ENCODE results near the gene ME1. TPM values are rescaled to one million over a fixed set of nuclear protein-coding genes. Genes with fewer than 3 reads are reported as not detected.

The ME1 gene
- polyA plus RNA-seq, 2 of the 4 experiments (the other 2 are of a cell fraction): 59.1 to 60.6 TPM

GRCh38 chr6:83231146-83231545 is 199.7 kb downstream of the ME1 start:
- ATAC-seq (no peak), DNase-seq (ENCODE audit: low read depth in 1 of 2, low spot score in 1 of 2) (no peak), FAIRE-seq (no peak)
- Histone ChIP-seq H3K27ac (no peak overlapping the region), H3K4me1 (peaks cover 4% of the 10 kb centered on the region; the same call in 1 of the 3 replicates), H3K9me3 (no peaks in the 10 kb centered on the region), H3K4me3 (no peak overlapping the region), H3K4me2 (no peak overlapping the region)
- CTCF ChIA-PET: interaction anchor here (0.9 to 1.0 kb wide), 2 partner anchors 9 to 280 kb away, joined by 3 read pairs; no protein-coding TSS in a partner anchor
- WGBS (ENCODE audit: missing lambda C conversion rate): 76% methylated on average over 1 of the region's 1 CpG
- POLR2A ChIA-PET: no interaction called here
- TF ChIP-seq POLR2AphosphoS2 (conservative IDR thresholded peaks at IDR 0.05; ENCODE audit: low read length) (no peak), ELK1 (IDR thresholded peaks at IDR 0.05; ENCODE audit: low read depth, low read length) (no peak), RARB (CRISPR knock-in tag; IDR thresholded peaks at IDR 0.05) (no peak), TFCP2L1 (CRISPR knock-in tag; IDR thresholded peaks at IDR 0.05) (no peak), MAFK (IDR thresholded peaks at IDR 0.05; ENCODE audit: partially characterized antibody) (no peak), BHLHE40 (IDR thresholded peaks at IDR 0.05; ENCODE audit: low read depth, low read length) (no peak), KDM1A (IDR thresholded peaks at IDR 0.05; ENCODE audit: low read depth) (no peak), ZFP36 (IDR thresholded peaks at IDR 0.05; ENCODE audit: borderline replicate concordance, partially characterized antibody) (no peak), EHF (CRISPR knock-in tag; IDR thresholded peaks at IDR 0.05) (no peak), PBX3 (IDR thresholded peaks at IDR 0.05) (no peak), JUN (IDR thresholded peaks at IDR 0.05) (no peak), ATOH8 (CRISPR knock-in tag; IDR thresholded peaks at IDR 0.05; ENCODE audit: low read depth) (no peak), MAX (IDR thresholded peaks at IDR 0.05) (no peak), CBX2 (IDR thresholded peaks at IDR 0.05; ENCODE audit: borderline replicate concordance, low read depth) (no peak), NFE2L2 (conservative IDR thresholded peaks at IDR 0.05; ENCODE audit: low read length) (no peak)

GRCh38 chr6:83226517-83226916 is 204.3 kb downstream of the ME1 start:
- POLR2A ChIA-PET: no interaction called here
- TF ChIP-seq HEYL (CRISPR knock-in tag; IDR thresholded peaks at IDR 0.05): no peak
- TF ChIP-seq PBX3 (IDR thresholded peaks at IDR 0.05): no peak
- TF ChIP-seq SREBF2 (IDR thresholded peaks at IDR 0.05): no peak
- TF ChIP-seq GATA3 (IDR thresholded peaks at IDR 0.05; ENCODE audit: borderline replicate concordance): no peak
- no peak for TF ChIP-seq HMGXB4 (CRISPR knock-in tag; IDR thresholded peaks at IDR 0.05; ENCODE audit: borderline replicate concordance)
- no peak for TF ChIP-seq HES2 (IDR thresholded peaks at IDR 0.05)
- no peak for TF ChIP-seq MAFK (IDR thresholded peaks at IDR 0.05; ENCODE audit: partially characterized antibody)
- TF ChIP-seq SMC3 (IDR thresholded peaks at IDR 0.05): no peak
- FAIRE-seq (no peak), ATAC-seq (no peak), DNase-seq (ENCODE audit: low read depth in 1 of 2, low spot score in 1 of 2) (no peak)
- Histone ChIP-seq H3K4me3 (no peak overlapping the region), H3K4me2 (no peak overlapping the region), H3K27ac (no peak overlapping the region), H3K9me3 (no peaks in the 10 kb centered on the region), H3K4me1 (peaks cover 4% of the 10 kb centered on the region; the same call in 1 of the 3 replicates)
- WGBS (ENCODE audit: missing lambda C conversion rate): 31% methylated on average over 1 of the region's 1 CpG
- CTCF ChIA-PET: interaction anchor here (1.4 kb wide), 1 partner anchor 284 kb away, joined by 3 read pairs; no protein-coding TSS in a partner anchor
